HEK293 (cell line): ENCODE data around the gene DMD.

Experiments
- CTCF ChIA-PET: fragments of 350-600 bp; formaldehyde crosslinking; extraction: SDS; loops from one replicate; lab custom pipeline; 2021; ENCODE audit warnings: antibody characterized with exemption; lab: Yijun Ruan, JAX
- POLR2A ChIA-PET: fragments of 300-600 bp; formaldehyde crosslinking; extraction: SDS; loops from one replicate; lab custom pipeline; 2020; ENCODE audit warnings: antibody characterized with exemption, inconsistent platforms; lab: Yijun Ruan, JAX
- H3K27ac ChIP-seq: fragments of 200-500 bp; sonication (Bioruptor generic); 2 replicates; pipeline ENCODE4 v1.5.1; 2014; ENCODE audit warnings: low read depth, low read length, control low read depth, inconsistent platforms; ENCODE audit errors: extremely low read depth
- H3K36me3 ChIP-seq, 2 experiments: fragments of 200-500 bp in 1 of 2; sonication (Bioruptor generic) in 1 of 2; 1 replicate in 1 of 2; 2 replicates in 1 of 2; pipeline ENCODE4 v1.5.1; 2014 to 2017; ENCODE audit warnings: inconsistent platforms in 2 of 2, low read length in 2 of 2; ENCODE audit not compliant: control insufficient read depth in 2 of 2, insufficient read depth in 1 of 2
- H3K4me1 ChIP-seq: fragments of 200-500 bp; sonication (Bioruptor generic); 2 replicates; pipeline ENCODE4 v1.5.1; 2014; ENCODE audit warnings: mild to moderate bottlenecking, low read length, inconsistent platforms; ENCODE audit not compliant: control insufficient read depth, insufficient read depth
- H3K4me3 ChIP-seq: 2 replicates; pipeline ENCODE4 v1.5.1; 2011; ENCODE audit warnings: low read depth, mild to moderate bottlenecking, control low read depth, low read length, moderate library complexity
- H3K9me3 ChIP-seq: fragments of 200-500 bp; sonication (Bioruptor generic); 2 replicates; pipeline ENCODE4 v1.5.1; 2014; ENCODE audit warnings: low read depth, low read length, inconsistent platforms; ENCODE audit not compliant: control insufficient read depth, insufficient read depth
- BCL11A ChIP-seq: fragments of 450-650 bp; formaldehyde crosslinking; IDR thresholded peaks from 2 replicates; pipeline ENCODE4 v1.5.1; 2016; ENCODE audit warnings: low read depth, missing biosample characterization, missing genetic modification characterization
- FEZF1 ChIP-seq: fragments of 450-650 bp; formaldehyde crosslinking; IDR thresholded peaks from 2 replicates; pipeline ENCODE4 v1.5.1; 2016; ENCODE audit warnings: missing biosample characterization, missing genetic modification characterization
- GFI1B ChIP-seq: fragments of 450-650 bp; formaldehyde crosslinking; IDR thresholded peaks from 2 replicates; pipeline ENCODE4 v1.5.1; 2016; ENCODE audit warnings: missing biosample characterization, missing genetic modification characterization
- HOXA7 ChIP-seq: sonication (generic); formaldehyde crosslinking; IDR thresholded peaks from 2 replicates; pipeline ENCODE4 v1.8.1; 2022; ENCODE audit warnings: missing genetic modification reagents, borderline replicate concordance
- KLF1 ChIP-seq: fragments of 450-650 bp; formaldehyde crosslinking; IDR thresholded peaks from 2 replicates; pipeline ENCODE4 v1.5.1; 2016; ENCODE audit warnings: missing biosample characterization, missing genetic modification characterization
- MYNN ChIP-seq: fragments of 450-650 bp; formaldehyde crosslinking; IDR thresholded peaks from 2 replicates; pipeline ENCODE4 v1.5.1; 2016; ENCODE audit warnings: missing biosample characterization, missing genetic modification characterization, borderline replicate concordance
- OSR2 ChIP-seq: fragments of 450-650 bp; formaldehyde crosslinking; IDR thresholded peaks from 2 replicates; pipeline ENCODE4 v1.5.1; 2016; ENCODE audit warnings: missing biosample characterization, missing genetic modification characterization
- SP2 ChIP-seq: fragments of 450-650 bp; formaldehyde crosslinking; IDR thresholded peaks from 2 replicates; pipeline ENCODE4 v1.5.1; 2016; ENCODE audit warnings: missing biosample characterization, missing genetic modification characterization
- TCF7L2 ChIP-seq: IDR thresholded peaks from 2 replicates; pipeline ENCODE4 v1.6.1; 2011; ENCODE audit warnings: low read depth, mild to moderate bottlenecking, inconsistent platforms, low read length, moderate library complexity, borderline replicate concordance
- WT1 ChIP-seq: fragments of 450-650 bp; formaldehyde crosslinking; IDR thresholded peaks from 2 replicates; pipeline ENCODE4 v1.5.1; 2016; ENCODE audit warnings: missing biosample characterization, missing genetic modification characterization
- ZBTB21 ChIP-seq: fragments of 450-650 bp; formaldehyde crosslinking; IDR thresholded peaks from 2 replicates; pipeline ENCODE4 v1.5.1; 2017; ENCODE audit warnings: missing biosample characterization, missing genetic modification characterization
- ZBTB44 ChIP-seq: fragments of 450-650 bp; IDR thresholded peaks from 2 replicates; pipeline ENCODE4 v1.5.1; 2018; ENCODE audit warnings: missing biosample characterization, mild to moderate bottlenecking, missing genetic modification characterization
- ZFHX2 ChIP-seq: fragments of 450-650 bp; formaldehyde crosslinking; conservative IDR thresholded peaks from 2 replicates; pipeline ENCODE4 v1.5.1; 2016; ENCODE audit warnings: missing biosample characterization, missing genetic modification characterization
- ZNF121 ChIP-seq: fragments of 450-650 bp; formaldehyde crosslinking; IDR thresholded peaks from 2 replicates; pipeline ENCODE4 v1.5.1; 2016; ENCODE audit warnings: missing biosample characterization, missing genetic modification characterization
- ZNF174 ChIP-seq: fragments of 450-650 bp; formaldehyde crosslinking; IDR thresholded peaks from 2 replicates; pipeline ENCODE4 v1.5.0; 2017; ENCODE audit warnings: missing biosample characterization, mild to moderate bottlenecking, missing genetic modification characterization
- ZNF184 ChIP-seq: fragments of 450-650 bp; IDR thresholded peaks from 2 replicates; pipeline ENCODE4 v1.5.1; 2018; ENCODE audit warnings: missing biosample characterization, mild to moderate bottlenecking, missing genetic modification characterization
- ZNF223 ChIP-seq: fragments of 450-650 bp; formaldehyde crosslinking; IDR thresholded peaks from 2 replicates; pipeline ENCODE4 v1.5.1; 2016; ENCODE audit warnings: missing biosample characterization, missing genetic modification characterization
- ZNF335 ChIP-seq: fragments of 450-650 bp; formaldehyde crosslinking; conservative IDR thresholded peaks from 2 replicates; pipeline ENCODE4 v1.5.1; 2016; ENCODE audit warnings: missing biosample characterization, missing genetic modification characterization
- ZNF366 ChIP-seq: fragments of 450-650 bp; formaldehyde crosslinking; conservative IDR thresholded peaks from 2 replicates; pipeline ENCODE4 v1.5.1; 2016; ENCODE audit warnings: missing biosample characterization, missing genetic modification characterization
- ZNF426 ChIP-seq: fragments of 450-650 bp; formaldehyde crosslinking; IDR thresholded peaks from 2 replicates; pipeline ENCODE4 v1.5.1; 2017; ENCODE audit warnings: missing biosample characterization, missing genetic modification characterization, mild to moderate bottlenecking, inconsistent platforms, moderate library complexity
- ZNF521 ChIP-seq: fragments of 450-650 bp; formaldehyde crosslinking; IDR thresholded peaks from 2 replicates; pipeline ENCODE4 v1.5.1; 2017; ENCODE audit warnings: missing biosample characterization, mild to moderate bottlenecking, missing genetic modification characterization
- ZNF600 ChIP-seq: fragments of 450-650 bp; formaldehyde crosslinking; IDR thresholded peaks from 2 replicates; pipeline ENCODE4 v1.5.1; 2016; ENCODE audit warnings: missing biosample characterization, missing genetic modification characterization
- ZNF621 ChIP-seq: fragments of 450-650 bp; formaldehyde crosslinking; IDR thresholded peaks from 2 replicates; pipeline ENCODE4 v1.5.1; 2017; ENCODE audit warnings: missing biosample characterization, missing genetic modification characterization
- ZNF624 ChIP-seq: fragments of 450-650 bp; formaldehyde crosslinking; IDR thresholded peaks from 2 replicates; pipeline ENCODE4 v1.5.1; 2017; ENCODE audit warnings: missing biosample characterization, missing genetic modification characterization
- ZNF626 ChIP-seq: fragments of 450-650 bp; sonication (Bioruptor Pico); formaldehyde crosslinking; IDR thresholded peaks from 2 replicates; pipeline ENCODE4 v1.5.1; 2018; ENCODE audit warnings: missing biosample characterization, missing genetic modification characterization, inconsistent platforms
- ZNF785 ChIP-seq: fragments of 450-650 bp; formaldehyde crosslinking; IDR thresholded peaks from 2 replicates; pipeline ENCODE4 v1.5.1; 2016; ENCODE audit warnings: missing biosample characterization, missing genetic modification characterization
- ZNF843 ChIP-seq: fragments of 450-650 bp; formaldehyde crosslinking; IDR thresholded peaks from 2 replicates; pipeline ENCODE4 v1.5.1; 2016; ENCODE audit warnings: missing biosample characterization, missing genetic modification characterization
- ZSCAN16 ChIP-seq: fragments of 450-650 bp; formaldehyde crosslinking; IDR thresholded peaks from 2 replicates; pipeline ENCODE4 v1.5.1; 2016; ENCODE audit warnings: missing biosample characterization, missing genetic modification characterization
- ZSCAN30 ChIP-seq: fragments of 450-650 bp; IDR thresholded peaks from 2 replicates; pipeline ENCODE4 v1.5.1; 2018; ENCODE audit warnings: missing biosample characterization, mild to moderate bottlenecking, missing genetic modification characterization, moderate library complexity
- ZXDB ChIP-seq: fragments of 450-650 bp; formaldehyde crosslinking; IDR thresholded peaks from 2 replicates; pipeline ENCODE4 v1.5.1; 2016; ENCODE audit warnings: missing biosample characterization, missing genetic modification characterization
- TF ChIP-seq, protein P1 (sequence below): fragments of 450-650 bp; formaldehyde crosslinking; IDR thresholded peaks from 2 replicates; pipeline ENCODE4 v1.5.1; 2016; ENCODE audit warnings: missing biosample characterization, missing genetic modification characterization
- TF ChIP-seq, protein P2 (sequence below): fragments of 450-650 bp; formaldehyde crosslinking; IDR thresholded peaks from 2 replicates; pipeline ENCODE4 v1.5.1; 2017; ENCODE audit warnings: missing biosample characterization, missing genetic modification characterization

Gene DMD

DNA sequence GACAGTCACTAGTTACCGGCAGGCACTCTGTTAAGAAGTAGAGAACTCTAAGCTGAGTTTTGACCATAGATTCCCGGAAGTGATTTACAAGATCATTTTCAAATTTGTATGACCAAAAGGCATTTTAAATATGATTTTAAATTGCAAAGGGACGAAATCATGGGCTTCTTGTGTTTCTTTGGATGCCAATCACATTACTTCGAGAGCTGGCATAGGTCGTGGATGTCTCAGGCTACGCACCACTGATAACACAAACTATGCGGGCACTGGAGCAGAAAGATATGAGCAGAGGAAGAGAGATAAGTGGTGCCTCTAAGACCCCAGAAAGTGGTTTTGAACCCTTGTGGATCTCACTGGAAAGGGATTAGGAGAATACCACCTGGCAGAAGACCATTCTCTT is 1845.3 kb downstream of the DMD start:
- no peak for TF ChIP-seq ZNF335 (tag by site-specific recombination)
- TF ChIP-seq ZNF223 (tag by site-specific recombination), result no peak
- TF ChIP-seq ZNF621, result no peak
- TF ChIP-seq ZNF600, result no peak
- no peak for TF ChIP-seq ZNF366 (tag by site-specific recombination)
- no peak for TF ChIP-seq ZNF521
- no peak for TF ChIP-seq ZSCAN16 (tag by site-specific recombination)
- TF ChIP-seq ZNF626, result no peak
- no peak for TF ChIP-seq ZBTB21
- TF ChIP-seq, protein P1, sequence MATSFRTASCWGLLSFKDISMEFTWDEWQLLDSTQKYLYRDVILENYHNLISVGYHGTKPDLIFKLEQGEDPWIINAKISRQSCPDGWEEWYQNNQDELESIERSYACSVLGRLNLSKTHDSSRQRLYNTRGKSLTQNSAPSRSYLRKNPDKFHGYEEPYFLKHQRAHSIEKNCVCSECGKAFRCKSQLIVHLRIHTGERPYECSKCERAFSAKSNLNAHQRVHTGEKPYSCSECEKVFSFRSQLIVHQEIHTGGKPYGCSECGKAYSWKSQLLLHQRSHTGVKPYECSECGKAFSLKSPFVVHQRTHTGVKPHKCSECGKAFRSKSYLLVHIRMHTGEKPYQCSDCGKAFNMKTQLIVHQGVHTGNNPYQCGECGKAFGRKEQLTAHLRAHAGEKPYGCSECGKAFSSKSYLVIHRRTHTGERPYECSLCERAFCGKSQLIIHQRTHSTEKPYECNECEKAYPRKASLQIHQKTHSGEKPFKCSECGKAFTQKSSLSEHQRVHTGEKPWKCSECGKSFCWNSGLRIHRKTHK (tag by site-specific recombination), result no peak
- no peak for TF ChIP-seq KLF1
- TF ChIP-seq ZNF785, result no peak
- TF ChIP-seq, all 188 proteins: peak for 0
- Histone ChIP-seq H3K4me1 (no peaks in the 10 kb centered on the region), H3K4me3 (no peak overlapping the region), H3K27ac (no peak overlapping the region; the same call in 1 of the 2 replicates), H3K36me3 (no peaks in the 10 kb centered on the region), H3K9me3 (no peaks in the 10 kb centered on the region)
- CTCF ChIA-PET, result interaction anchor here (0.6 kb wide), 2 partner anchors 600 to 633 kb away, joined by 3 read pairs; no protein-coding TSS in a partner anchor
- POLR2A ChIA-PET, result interaction anchor here (0.6 kb wide), 1 partner anchor 207 kb away, joined by 3 read pairs; no protein-coding TSS in a partner anchor

- Histone ChIP-seq H3K4me1 (peaks cover 25% of the 10 kb centered on the region; the same call in 1 of the 2 replicates), H3K9me3 (no peaks in the 10 kb centered on the region), H3K4me3 (no peak overlapping the region), H3K27ac (peak overlapping the region; percentile 89), H3K36me3 (no peaks in the 10 kb centered on the region)
- POLR2A ChIA-PET, result interaction anchor here (0.6 to 1.8 kb wide), 4 partner anchors 23 to 265 kb away, joined by 3 to 4 read pairs (median 3); no protein-coding TSS in a partner anchor
- CTCF ChIA-PET, result interaction anchor here (0.6 kb wide), 1 partner anchor 146 kb away, joined by 3 read pairs; no protein-coding TSS in a partner anchor
- TF ChIP-seq ZNF335 (tag by site-specific recombination), result no peak
- TF ChIP-seq OSR2 (tag by site-specific recombination), result peak; percentile 67
- TF ChIP-seq ZNF426 (tag by site-specific recombination), result no peak
- TF ChIP-seq MYNN (tag by site-specific recombination), result no peak
- TF ChIP-seq SP2 (tag by site-specific recombination), result no peak
- no peak for TF ChIP-seq ZFHX2 (tag by site-specific recombination)
- TF ChIP-seq, protein P2, sequence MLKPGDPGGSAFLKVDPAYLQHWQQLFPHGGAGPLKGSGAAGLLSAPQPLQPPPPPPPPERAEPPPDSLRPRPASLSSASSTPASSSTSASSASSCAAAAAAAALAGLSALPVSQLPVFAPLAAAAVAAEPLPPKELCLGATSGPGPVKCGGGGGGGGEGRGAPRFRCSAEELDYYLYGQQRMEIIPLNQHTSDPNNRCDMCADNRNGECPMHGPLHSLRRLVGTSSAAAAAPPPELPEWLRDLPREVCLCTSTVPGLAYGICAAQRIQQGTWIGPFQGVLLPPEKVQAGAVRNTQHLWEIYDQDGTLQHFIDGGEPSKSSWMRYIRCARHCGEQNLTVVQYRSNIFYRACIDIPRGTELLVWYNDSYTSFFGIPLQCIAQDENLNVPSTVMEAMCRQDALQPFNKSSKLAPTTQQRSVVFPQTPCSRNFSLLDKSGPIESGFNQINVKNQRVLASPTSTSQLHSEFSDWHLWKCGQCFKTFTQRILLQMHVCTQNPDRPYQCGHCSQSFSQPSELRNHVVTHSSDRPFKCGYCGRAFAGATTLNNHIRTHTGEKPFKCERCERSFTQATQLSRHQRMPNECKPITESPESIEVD (tag by site-specific recombination), result peak; percentile 56; the same call in 1 of the 2 replicates
- peak; percentile 95 for TF ChIP-seq TCF7L2
- peak; percentile 57 for TF ChIP-seq FEZF1
- peak; percentile 63; the same call in 1 of the 2 replicates for TF ChIP-seq ZXDB (tag by site-specific recombination)
- no peak for TF ChIP-seq ZNF624 (tag by site-specific recombination)
- TF ChIP-seq ZNF174 (tag by site-specific recombination), result no peak
- TF ChIP-seq WT1, result peak; percentile 54
- TF ChIP-seq ZSCAN30, result no peak
- TF ChIP-seq GFI1B, result no peak
- TF ChIP-seq HOXA7 (CRISPR knock-in tag), result no peak
- TF ChIP-seq ZNF121, result no peak
- 0 out of 2 replicates have a peak, but pooled peaks have one; percentile 33 for TF ChIP-seq ZBTB44 (tag by site-specific recombination)
- TF ChIP-seq BCL11A, result peak; percentile 72; the same call in 1 of the 2 replicates
- TF ChIP-seq ZNF843, result peak; percentile 64; the same call in 1 of the 2 replicates
- no peak for TF ChIP-seq ZNF184
Observed at GRCh38 chrX:31356275-31357212, 1854.8 kb downstream of the DMD start.
